Measurements from ENCODE around the gene CD63.

Gene CD63

DNA sequence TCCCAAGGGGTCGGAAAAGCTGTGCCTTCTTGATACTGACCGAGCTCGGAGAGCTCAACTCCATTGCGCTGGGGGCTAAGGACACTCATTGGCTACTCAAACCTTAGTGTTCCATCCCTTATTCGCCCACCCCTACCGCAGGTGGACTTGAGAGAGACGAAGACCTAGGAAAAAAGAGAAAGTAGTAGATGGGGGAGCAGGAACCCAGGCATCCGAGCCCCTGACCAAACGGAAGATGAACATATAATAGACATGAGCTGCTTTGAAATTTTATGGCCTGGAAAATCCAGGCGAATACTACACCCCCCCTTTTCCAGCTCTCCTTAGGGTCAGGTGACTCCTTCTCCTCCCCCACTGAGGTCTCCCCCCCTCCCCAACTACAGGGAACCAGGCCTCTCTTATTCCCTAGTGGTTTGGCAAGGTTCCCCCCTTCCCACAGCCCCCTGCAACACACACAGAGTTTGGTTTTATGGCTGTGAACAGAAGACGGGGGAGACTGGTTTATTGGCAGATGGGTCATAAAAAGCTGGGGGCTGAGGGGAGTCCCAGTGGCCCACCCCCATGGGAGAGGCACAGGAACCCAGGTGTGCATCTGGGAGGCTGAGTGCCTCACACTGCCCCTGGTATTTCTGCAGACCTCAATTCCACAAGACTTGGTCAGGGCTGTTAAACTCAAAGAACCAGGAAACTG, 15.7 kb upstream of the CD63 start (continued):
- TF ChIP-seq TCF7L2 (IDR thresholded peaks at IDR 0.05; ENCODE audit: borderline replicate concordance, low read depth, low read length) (no peak), ZNF157 (tag by site-specific recombination; IDR thresholded peaks at IDR 0.05) (no peak), ZBTB6 (tag by site-specific recombination; IDR thresholded peaks at IDR 0.05) (no peak), ZNF416 (tag by site-specific recombination; IDR thresholded peaks at IDR 0.05) (no peak), ZNF704 (tag by site-specific recombination; IDR thresholded peaks at IDR 0.05) (no peak)

- Histone ChIP-seq H3K4me1 (ENCODE audit: control insufficient read depth, insufficient read depth, low read length) (peaks cover 12% of the 10 kb centered on the region; the same call in 1 of the 2 replicates), H3K4me3 (ENCODE audit: low read depth, low read length) (peak overlapping the region; percentile 65), H3K27ac (ENCODE audit: extremely low read depth, low read depth, low read length) (peak overlapping the region; percentile 68; the same call in 1 of the 2 replicates), H3K36me3 (ENCODE audit: control insufficient read depth in 2 of 2, insufficient read depth in 1 of 2, low read length in 2 of 2) (peaks cover 0 to 21% of the 10 kb centered on the region in 2 experiments; a peak in 1 of 3 replicates), H3K9me3 (ENCODE audit: control insufficient read depth, insufficient read depth, low read depth, low read length) (no peaks in the 10 kb centered on the region)
- POLR2A ChIA-PET: interaction anchor here (0.5 to 2.5 kb wide), 15 partner anchors 9 to 487 kb away, joined by 3 to 17 read pairs (median 5); partner anchors contain the start of genes CD63, DNAJC14, ORMDL2 and RAB5B
- CTCF ChIA-PET: interaction anchor here (0.6 to 1.4 kb wide), 6 partner anchors 14 to 296 kb away, joined by 3 to 4 read pairs (median 4); a partner anchor contains a TSS
- TF ChIP-seq SALL2 (tag by site-specific recombination; IDR thresholded peaks at IDR 0.05; ENCODE audit: borderline replicate concordance) (no peak), ZSCAN4 (tag by site-specific recombination; IDR thresholded peaks at IDR 0.05) (no peak), PATZ1 (tag by site-specific recombination; IDR thresholded peaks at IDR 0.05) (peak; percentile 68; the same call in 1 of the 2 replicates), SP3 (tag by site-specific recombination; IDR thresholded peaks at IDR 0.05) (0 out of 2 replicates have a peak, but pooled peaks have one; percentile 25), ZBTB10 (tag by site-specific recombination; IDR thresholded peaks at IDR 0.05) (peak; percentile 52), GLIS2 (tag by site-specific recombination; IDR thresholded peaks at IDR 0.05) (peak; percentile 37; the same call in 1 of the 2 replicates), ZBTB17 (tag by site-specific recombination; IDR thresholded peaks at IDR 0.05) (peak; percentile 63), ZBTB6 (tag by site-specific recombination; IDR thresholded peaks at IDR 0.05) (peak; percentile 94), ZXDB (tag by site-specific recombination; IDR thresholded peaks at IDR 0.05) (0 out of 2 replicates have a peak, but pooled peaks have one; percentile 29), ZNF335 (tag by site-specific recombination; conservative IDR thresholded peaks at IDR 0.05) (peak; percentile 95), IKZF3 (tag by site-specific recombination; IDR thresholded peaks at IDR 0.05) (no peak), GLI2 (tag by site-specific recombination; IDR thresholded peaks at IDR 0.05; ENCODE audit: borderline replicate concordance, low read depth) (no peak)
- TF ChIP-seq, protein P1, sequence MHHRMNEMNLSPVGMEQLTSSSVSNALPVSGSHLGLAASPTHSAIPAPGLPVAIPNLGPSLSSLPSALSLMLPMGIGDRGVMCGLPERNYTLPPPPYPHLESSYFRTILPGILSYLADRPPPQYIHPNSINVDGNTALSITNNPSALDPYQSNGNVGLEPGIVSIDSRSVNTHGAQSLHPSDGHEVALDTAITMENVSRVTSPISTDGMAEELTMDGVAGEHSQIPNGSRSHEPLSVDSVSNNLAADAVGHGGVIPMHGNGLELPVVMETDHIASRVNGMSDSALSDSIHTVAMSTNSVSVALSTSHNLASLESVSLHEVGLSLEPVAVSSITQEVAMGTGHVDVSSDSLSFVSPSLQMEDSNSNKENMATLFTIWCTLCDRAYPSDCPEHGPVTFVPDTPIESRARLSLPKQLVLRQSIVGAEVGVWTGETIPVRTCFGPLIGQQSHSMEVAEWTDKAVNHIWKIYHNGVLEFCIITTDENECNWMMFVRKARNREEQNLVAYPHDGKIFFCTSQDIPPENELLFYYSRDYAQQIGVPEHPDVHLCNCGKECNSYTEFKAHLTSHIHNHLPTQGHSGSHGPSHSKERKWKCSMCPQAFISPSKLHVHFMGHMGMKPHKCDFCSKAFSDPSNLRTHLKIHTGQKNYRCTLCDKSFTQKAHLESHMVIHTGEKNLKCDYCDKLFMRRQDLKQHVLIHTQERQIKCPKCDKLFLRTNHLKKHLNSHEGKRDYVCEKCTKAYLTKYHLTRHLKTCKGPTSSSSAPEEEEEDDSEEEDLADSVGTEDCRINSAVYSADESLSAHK (tag by site-specific recombination; IDR thresholded peaks at IDR 0.05): peak; percentile 61
- TF ChIP-seq, protein P2, sequence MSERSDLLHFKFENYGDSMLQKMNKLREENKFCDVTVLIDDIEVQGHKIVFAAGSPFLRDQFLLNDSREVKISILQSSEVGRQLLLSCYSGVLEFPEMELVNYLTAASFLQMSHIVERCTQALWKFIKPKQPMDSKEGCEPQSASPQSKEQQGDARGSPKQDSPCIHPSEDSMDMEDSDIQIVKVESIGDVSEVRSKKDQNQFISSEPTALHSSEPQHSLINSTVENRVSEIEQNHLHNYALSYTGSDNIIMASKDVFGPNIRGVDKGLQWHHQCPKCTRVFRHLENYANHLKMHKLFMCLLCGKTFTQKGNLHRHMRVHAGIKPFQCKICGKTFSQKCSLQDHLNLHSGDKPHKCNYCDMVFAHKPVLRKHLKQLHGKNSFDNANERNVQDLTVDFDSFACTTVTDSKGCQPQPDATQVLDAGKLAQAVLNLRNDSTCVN (tag by site-specific recombination; optimal IDR thresholded peaks at IDR 0.05): peak; percentile 69
Measured at GRCh38 chr12:55743406-55744339, 14.9 kb upstream of the CD63 start.
